Fibroblast of villous mesenchyme (primary cell): Measurements from ENCODE around the gene KIF25. TPM values are rescaled to one million over a fixed set of nuclear protein-coding genes. Genes with fewer than 3 reads are reported as not detected.
A peak's percentile ranks its signal among the peaks of the same experiment; 100 is the strongest.

Experiments used
- DNase-seq: peaks from one replicate; pipeline ENCODE4 v3.0.0-alpha.2; 2010; ENCODE audit warnings: low read depth
- H3K4me3 ChIP-seq: 2 replicates; pipeline ENCODE4 v1.5.1; 2011; ENCODE audit warnings: low read depth, mild to moderate bottlenecking, low read length
- CTCF ChIP-seq: IDR thresholded peaks from 2 replicates; pipeline ENCODE4 v1.5.1; 2012; ENCODE audit warnings: low read depth, mild to moderate bottlenecking, low read length; ENCODE audit not compliant: insufficient read depth
- total RNA-seq: library from RNA; depleted of rRNA; stranded (reverse); fragments of >200 nt; gene quantifications from 2 replicates; pipeline ENCODE4 v1.2.3, GENCODE V29; 2012

Gene KIF25
- total RNA-seq, 1 donor, result not detected

GRCh38 chr6:168016721-168017525 is 19.5 kb downstream of the KIF25 start:
- DNase-seq, result no peak
- H3K4me3 ChIP-seq, result no peak overlapping the region
- no peak for TF ChIP-seq CTCF

- H3K4me3 ChIP-seq, result no peak overlapping the region
- peak; percentile 34 for DNase-seq
- TF ChIP-seq CTCF, result no peak
Measured at GRCh38 chr6:168017629-168018028, 20.2 kb downstream of the KIF25 start.

- no peak for DNase-seq
- TF ChIP-seq CTCF, result no peak
- H3K4me3 ChIP-seq, result no peak overlapping the region
Measured at GRCh38 chr6:168018664-168019063, 21.2 kb downstream of the KIF25 start.

GRCh38 chr6:168020242-168020641 is 22.8 kb downstream of the KIF25 start:
- TF ChIP-seq CTCF, result no peak
- no peak overlapping the region for H3K4me3 ChIP-seq
- DNase-seq, result no peak

GRCh38 chr6:168021581-168021980 is 24.1 kb downstream of the KIF25 start:
- no peak for TF ChIP-seq CTCF
- no peak overlapping the region for H3K4me3 ChIP-seq
- peak; percentile 71 for DNase-seq

GRCh38 chr6:168022488-168023321 is 25.2 kb downstream of the KIF25 start:
- no peak overlapping the region for H3K4me3 ChIP-seq
- DNase-seq, result no peak
- TF ChIP-seq CTCF, result no peak
